IMR-90 (cell line): ENCODE data around the gene NFAT5. TPM values are rescaled to one million over a fixed set of nuclear protein-coding genes. Genes with fewer than 3 reads are reported as not detected.

Experiments
- ATAC-seq: fragments of 200-7000 bp; cut with Tn5 transposase; 2 replicates; pipeline ENCODE4 v1.9.1; 2020; ENCODE audit warnings: low read depth, mild to moderate bottlenecking, moderate library complexity
- BruUV-seq: library from RNA; stranded (reverse); fragments of 400-500 nt; replicated peaks from 2 replicates; lab custom pipeline; 2021; lab: Mats Ljungman, UMichigan
- CTCF ChIA-PET: fragments of 300-600 bp; formaldehyde crosslinking; extraction: SDS; loops from one replicate; lab custom pipeline; 2021; ENCODE audit warnings: antibody characterized with exemption; lab: Yijun Ruan, JAX
- POLR2A ChIA-PET: fragments of 300-600 bp; sonication (Branson Sonifier 250); formaldehyde crosslinking; loops from one replicate; lab custom pipeline; 2022; ENCODE audit warnings: antibody characterized with exemption; ENCODE audit not compliant: unreplicated experiment; lab: Charles Lee
- DNase-seq: peaks from one replicate; pipeline ENCODE4 v3.0.0; 2013
- H2AFZ ChIP-seq: replicated peaks from 2 replicates; pipeline ENCODE3; 2013; ENCODE audit warnings: low read length, mild to moderate bottlenecking; ENCODE audit not compliant: poor library complexity
- H2AK5ac ChIP-seq: 2 replicates; pipeline ENCODE4 v1.6.1; 2013; ENCODE audit warnings: low read depth, low read length, inconsistent platforms
- H2AK9ac ChIP-seq: replicated peaks from 2 replicates; pipeline ENCODE3; 2013; ENCODE audit warnings: mild to moderate bottlenecking, low read depth, low read length, moderate library complexity; ENCODE audit not compliant: poor library complexity
- H2BK120ac ChIP-seq: 2 replicates; pipeline ENCODE4 v1.6.1; 2013; ENCODE audit warnings: low read depth, low read length, inconsistent platforms
- H2BK15ac ChIP-seq: 3 replicates; pipeline ENCODE4 v1.6.1; 2013; ENCODE audit warnings: low read depth, low read length, inconsistent platforms
- H2BK20ac ChIP-seq: 2 replicates; pipeline ENCODE4 v1.6.1; 2013; ENCODE audit warnings: low read depth, mild to moderate bottlenecking, inconsistent platforms, low read length, moderate library complexity
- H2BK5ac ChIP-seq: 2 replicates; pipeline ENCODE4 v1.6.1; 2013; ENCODE audit warnings: mild to moderate bottlenecking, low read depth, low read length, inconsistent platforms; ENCODE audit not compliant: poor library complexity, severe bottlenecking
- H3K14ac ChIP-seq: replicated peaks from 2 replicates; pipeline ENCODE4 v1.6.1; 2013; ENCODE audit warnings: low read depth, low read length, inconsistent platforms
- H3K18ac ChIP-seq: 2 replicates; pipeline ENCODE4 v1.6.1; 2013; ENCODE audit warnings: low read depth, low read length, control low read depth
- H3K23ac ChIP-seq: 2 replicates; pipeline ENCODE4 v1.6.1; 2013; ENCODE audit warnings: low read depth, low read length, inconsistent platforms
- H3K27ac ChIP-seq: 2 replicates; pipeline ENCODE4 v1.5.1; 2013; ENCODE audit warnings: mild to moderate bottlenecking, control low read depth, low read length; ENCODE audit not compliant: insufficient read depth
- H3K27me3 ChIP-seq: 2 replicates; pipeline ENCODE4 v1.6.1; 2013; ENCODE audit warnings: low read length; ENCODE audit not compliant: control insufficient read depth, insufficient read depth
- H3K36me3 ChIP-seq: 2 replicates; pipeline ENCODE4 v1.6.1; 2013; ENCODE audit warnings: low read length, mixed read lengths; ENCODE audit not compliant: control insufficient read depth, insufficient read depth
- H3K4ac ChIP-seq: 2 replicates; pipeline ENCODE4 v1.6.1; 2013; ENCODE audit warnings: low read depth, low read length, inconsistent platforms
- H3K4me1 ChIP-seq: 2 replicates; pipeline ENCODE4 v1.6.1; 2013; ENCODE audit warnings: low read length, mixed read lengths; ENCODE audit not compliant: control insufficient read depth, insufficient read depth
- H3K4me2 ChIP-seq: 2 replicates; pipeline ENCODE4 v1.6.1; 2013; ENCODE audit warnings: low read depth, mild to moderate bottlenecking, control low read depth, low read length, moderate library complexity
- H3K4me3 ChIP-seq: 2 replicates; pipeline ENCODE4 v1.5.1; 2013; ENCODE audit warnings: low read depth, mild to moderate bottlenecking, control low read depth, low read length, moderate library complexity; ENCODE audit not compliant: insufficient read depth
- H3K56ac ChIP-seq: 2 replicates; pipeline ENCODE4 v1.6.1; 2013; ENCODE audit warnings: low read length, inconsistent platforms; ENCODE audit not compliant: insufficient read depth; ENCODE audit errors: extremely low read depth
- H3K79me1 ChIP-seq, 2 experiments: 2 replicates each; pipeline ENCODE4 v1.6.1; 2013; ENCODE audit warnings: low read length in 2 of 2, inconsistent platforms in 1 of 2, low read depth in 1 of 2
- H3K9ac ChIP-seq: 2 replicates; pipeline ENCODE4 v1.6.1; 2013; ENCODE audit warnings: low read depth, low read length, control low read depth
- H3K9me1 ChIP-seq: 2 replicates; pipeline ENCODE4 v1.6.1; 2013; ENCODE audit warnings: low read length, inconsistent platforms; ENCODE audit not compliant: insufficient read depth
- H3K9me3 ChIP-seq: 2 replicates; pipeline ENCODE4 v1.6.1; 2013; ENCODE audit warnings: low read length; ENCODE audit not compliant: control insufficient read depth, insufficient read depth
- H4K20me1 ChIP-seq: 2 replicates; pipeline ENCODE4 v1.6.1; 2013; ENCODE audit warnings: low read length, inconsistent platforms; ENCODE audit not compliant: insufficient read depth
- H4K5ac ChIP-seq: 2 replicates; pipeline ENCODE4 v1.6.1; 2013; ENCODE audit warnings: mild to moderate bottlenecking, low read depth, low read length, control low read depth
- H4K8ac ChIP-seq, 2 experiments: 2 replicates each; pipeline ENCODE4 v1.6.1; 2013; ENCODE audit warnings: low read depth in 2 of 2, low read length in 2 of 2, control low read depth in 1 of 2, inconsistent platforms in 1 of 2
- H4K91ac ChIP-seq: 2 replicates; pipeline ENCODE4 v1.6.1; 2013; ENCODE audit warnings: low read depth, low read length, inconsistent platforms; ENCODE audit not compliant: insufficient read depth
- BHLHE40 ChIP-seq: fragments of 150-350 bp; IDR thresholded peaks from 2 replicates; pipeline ENCODE4 v1.6.1; 2016; ENCODE audit warnings: mild to moderate bottlenecking, low read depth, low read length
- CEBPB ChIP-seq: IDR thresholded peaks from 2 replicates; pipeline ENCODE4 v1.6.1; 2012; ENCODE audit warnings: low read depth, low read length, improper control_type of control experiment
- FOS ChIP-seq: fragments of 150-350 bp; IDR thresholded peaks from 2 replicates; pipeline ENCODE4 v1.6.1; 2016; ENCODE audit warnings: low read depth, low read length
- POLR2A ChIP-seq: IDR thresholded peaks from 2 replicates; pipeline ENCODE4 v1.6.1; 2012; ENCODE audit warnings: mild to moderate bottlenecking, low read depth, low read length
- RAD21 ChIP-seq: IDR thresholded peaks from 2 replicates; pipeline ENCODE4 v1.6.1; 2012; ENCODE audit warnings: low read length, improper control_type of control experiment
- RCOR1 ChIP-seq: IDR thresholded peaks from 2 replicates; pipeline ENCODE4 v1.6.1; 2012; ENCODE audit warnings: mild to moderate bottlenecking, low read length, improper control_type of control experiment; ENCODE audit not compliant: insufficient replicate concordance
- RFX5 ChIP-seq: IDR thresholded peaks from 2 replicates; pipeline ENCODE4 v1.8.0; 2012; ENCODE audit warnings: low read depth, mild to moderate bottlenecking, low read length, moderate library complexity
- SMC3 ChIP-seq: fragments of 150-350 bp; IDR thresholded peaks from 2 replicates; pipeline ENCODE4 v1.6.1; 2016; ENCODE audit warnings: low read depth, mild to moderate bottlenecking, antibody characterized with exemption, low read length, moderate library complexity
- WGBS, 2 experiments: methylation state at CpG; one replicate each; pipeline versions ENCODE4 v1.1.5 to v1.1.7; 2013; ENCODE audit warnings: missing lambda C conversion rate in 2 of 2; ENCODE audit not compliant: insufficient read length in 1 of 2; ENCODE audit errors: extremely low coverage in 2 of 2; 5-methylcytosine and 5-hydroxymethylcytosine counted together
- dilution Hi-C: fragments of 300-500 bp; cut with HindIII; formaldehyde crosslinking; loops from one replicate; pipeline ENCODE4 v1.14.3; 2018; ENCODE audit warnings: low sequenced_read_pairs; ENCODE audit not compliant: unreplicated experiment
- in situ Hi-C: fragments of 300-500 bp; cut with MboI; formaldehyde crosslinking; loops from 3 replicates; pipeline ENCODE4 v1.14.3; 2019; ENCODE audit warnings: low sequenced_read_pairs, inconsistent platforms, mixed read lengths
- intact Hi-C: fragments of 100-400 bp; cut with micrococcal nuclease; formaldehyde crosslinking; loops from 2 replicates; pipeline ENCODE4 v1.10.0; 2022
- polyA plus RNA-seq, 3 experiments: library from polyadenylated mRNA; depleted of rRNA; stranded (reverse); fragments of >200 nt; gene quantifications; 2 replicates each; pipeline ENCODE4 v1.2.3, GENCODE V29; 2012; ENCODE audit warnings: low replicate concordance in 1 of 3
- total RNA-seq: library from RNA; depleted of rRNA; stranded (reverse); fragments of >200 nt; gene quantifications from 2 replicates; pipeline ENCODE4 v1.2.3, GENCODE V29; 2012
- TF ChIP-seq, protein P1 (sequence below): fragments of 150-350 bp; IDR thresholded peaks from 2 replicates; pipeline ENCODE4 v1.6.1; 2017; ENCODE audit warnings: mild to moderate bottlenecking, antibody characterized with exemption, low read length, low read depth
- TF ChIP-seq, protein P2 (sequence below): conservative IDR thresholded peaks from 2 replicates; pipeline ENCODE4 v1.5.1; 2012; ENCODE audit warnings: mild to moderate bottlenecking, low read depth, low read length, improper control_type of control experiment

NFAT5 gene
- total and polyA plus RNA-seq, 2 of the 4 experiments (the other 2 are of a cell fraction) = 10.9 to 20.1 TPM

DNA sequence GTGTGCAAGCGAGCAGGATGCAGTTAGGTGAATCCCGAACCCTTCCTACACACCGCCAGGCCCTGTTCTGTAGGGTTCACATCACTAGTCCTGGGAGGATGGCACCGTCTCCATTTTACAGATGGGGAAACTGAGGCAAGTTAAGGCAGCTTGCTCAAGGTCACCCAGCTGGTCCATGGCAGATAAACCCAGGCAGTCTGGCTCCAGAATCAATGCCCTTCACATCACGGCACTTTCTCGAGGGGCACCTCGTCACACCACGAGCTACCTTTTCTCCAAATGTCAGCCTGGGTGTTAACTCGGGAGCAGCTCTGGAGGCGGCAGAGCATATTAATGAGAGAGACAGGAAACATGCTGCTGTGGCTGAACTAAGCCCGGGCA is 179.5 kb downstream of the NFAT5 start:
- Histone ChIP-seq H3K36me3 (peaks cover 74% of the 10 kb centered on the region), H2BK20ac (no peak overlapping the region), H2AFZ (no peak overlapping the region), H3K4me3 (no peak overlapping the region), H3K23ac (no peak overlapping the region), H4K91ac (no peak overlapping the region), H3K9me3 (no peaks in the 10 kb centered on the region), H2BK5ac (no peak overlapping the region), H2AK9ac (no peak overlapping the region), H3K56ac (no peak overlapping the region), H3K27ac (no peak overlapping the region), H3K9me1 (peaks cover 8% of the 10 kb centered on the region; the same call in 1 of the 2 replicates), H3K79me1 (peaks cover 30 to 57% of the 10 kb centered on the region in 2 experiments), H3K4me2 (no peak overlapping the region), H3K9ac (no peak overlapping the region), H3K14ac (no peak overlapping the region), H2BK15ac (no peak overlapping the region), H2AK5ac (no peak overlapping the region), H3K4ac (no peak overlapping the region), H3K4me1 (peaks cover 2% of the 10 kb centered on the region; the same call in 1 of the 2 replicates), H4K20me1 (peaks cover 6% of the 10 kb centered on the region; the same call in 1 of the 2 replicates), H2BK120ac (no peak overlapping the region), H4K8ac (no peak overlapping the region), H3K18ac (no peak overlapping the region), H3K27me3 (no peaks in the 10 kb centered on the region), H4K5ac (no peak overlapping the region)
- DNase-seq (no peak), ATAC-seq (no peak)
- TF ChIP-seq RAD21 (no peak), RCOR1 (no peak), FOS (no peak), CEBPB (no peak), SMC3 (no peak), RFX5 (no peak), POLR2A (no peak), BHLHE40 (no peak)
- TF ChIP-seq, protein P1, sequence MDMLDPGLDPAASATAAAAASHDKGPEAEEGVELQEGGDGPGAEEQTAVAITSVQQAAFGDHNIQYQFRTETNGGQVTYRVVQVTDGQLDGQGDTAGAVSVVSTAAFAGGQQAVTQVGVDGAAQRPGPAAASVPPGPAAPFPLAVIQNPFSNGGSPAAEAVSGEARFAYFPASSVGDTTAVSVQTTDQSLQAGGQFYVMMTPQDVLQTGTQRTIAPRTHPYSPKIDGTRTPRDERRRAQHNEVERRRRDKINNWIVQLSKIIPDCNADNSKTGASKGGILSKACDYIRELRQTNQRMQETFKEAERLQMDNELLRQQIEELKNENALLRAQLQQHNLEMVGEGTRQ = no peak
- TF ChIP-seq, protein P2, sequence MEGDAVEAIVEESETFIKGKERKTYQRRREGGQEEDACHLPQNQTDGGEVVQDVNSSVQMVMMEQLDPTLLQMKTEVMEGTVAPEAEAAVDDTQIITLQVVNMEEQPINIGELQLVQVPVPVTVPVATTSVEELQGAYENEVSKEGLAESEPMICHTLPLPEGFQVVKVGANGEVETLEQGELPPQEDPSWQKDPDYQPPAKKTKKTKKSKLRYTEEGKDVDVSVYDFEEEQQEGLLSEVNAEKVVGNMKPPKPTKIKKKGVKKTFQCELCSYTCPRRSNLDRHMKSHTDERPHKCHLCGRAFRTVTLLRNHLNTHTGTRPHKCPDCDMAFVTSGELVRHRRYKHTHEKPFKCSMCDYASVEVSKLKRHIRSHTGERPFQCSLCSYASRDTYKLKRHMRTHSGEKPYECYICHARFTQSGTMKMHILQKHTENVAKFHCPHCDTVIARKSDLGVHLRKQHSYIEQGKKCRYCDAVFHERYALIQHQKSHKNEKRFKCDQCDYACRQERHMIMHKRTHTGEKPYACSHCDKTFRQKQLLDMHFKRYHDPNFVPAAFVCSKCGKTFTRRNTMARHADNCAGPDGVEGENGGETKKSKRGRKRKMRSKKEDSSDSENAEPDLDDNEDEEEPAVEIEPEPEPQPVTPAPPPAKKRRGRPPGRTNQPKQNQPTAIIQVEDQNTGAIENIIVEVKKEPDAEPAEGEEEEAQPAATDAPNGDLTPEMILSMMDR = no peak
- in situ Hi-C loops (no loop called here), dilution Hi-C loops (no loop called here), intact Hi-C loops (no loop called here)
- ChIA-PET POLR2A (no interaction called here), CTCF (interaction anchor here (0.7 kb wide), 1 partner anchor 9 kb away, joined by 3 read pairs; the partner anchor contains the start of gene NOB1)
- WGBS, 2 experiments = 100% methylated on average over 2 of the region's 11 CpGs; no CpG with 5 or more reads in 1 of the 2 experiments
- BruUV-seq = no TSS peak
